EL (cell line): ENCODE results near the gene CCDC24.
A peak's percentile ranks its signal among the peaks of the same experiment; 100 is the strongest.

Source experiments
- DNase-seq: peaks from one replicate; pipeline ENCODE4 v3.0.0-alpha.2; 2016

Gene CCDC24

GRCh38 chr1:44044071-44044801 lies 52.8 kb downstream of the CCDC24 start:
- peak; percentile 40 for DNase-seq

GRCh38 chr1:44045064-44045463 lies 53.7 kb downstream of the CCDC24 start:
- no peak for DNase-seq
